Tibial nerve (tissue), 4 donors: ENCODE results near the gene AMPD3. TPM values are rescaled to one million over a fixed set of nuclear protein-coding genes. Genes with fewer than 3 reads are reported as not detected.
A peak's percentile ranks its signal among the peaks of the same experiment; 100 is the strongest.

Experiments used
- DNase-seq, 2 donors: peaks; one replicate each; pipeline ENCODE4 v3.0.0-alpha.2; 2019; ENCODE audit warnings: low spot score in 2 of 2
- H3K27ac ChIP-seq, 4 donors: fragments of 200-600 bp; sonication (generic) in 3 of 4; one replicate each; pipeline ENCODE4 v1.5.1; 2017 to 2019; ENCODE audit warnings: mild to moderate bottlenecking in 1 of 4
- H3K27me3 ChIP-seq, 2 donors: fragments of 200-600 bp; sonication (generic) in 1 of 2; one replicate each; pipeline versions ENCODE4 v1.5.1 to v1.6.0; 2017 to 2019
- H3K36me3 ChIP-seq, 3 donors: fragments of 200-600 bp; sonication (generic); one replicate each; pipeline ENCODE4 v1.5.1; 2018 to 2019
- H3K4me1 ChIP-seq, 4 donors: fragments of 200-600 bp; sonication (generic) in 3 of 4; one replicate each; pipeline ENCODE4 v1.5.1; 2017 to 2019
- H3K4me3 ChIP-seq, 4 donors: fragments of 200-600 bp; sonication (generic) in 3 of 4; one replicate each; pipeline ENCODE4 v1.5.1; 2017 to 2019; ENCODE audit warnings: mild to moderate bottlenecking in 1 of 4, moderate library complexity in 1 of 4
- H3K9me3 ChIP-seq, 4 donors: fragments of 200-600 bp; sonication (generic) in 3 of 4; one replicate each; pipeline ENCODE4 v1.5.1; 2017 to 2019
- EP300 ChIP-seq, 2 donors: sonication (generic); formaldehyde crosslinking; IDR thresholded peaks; one replicate each; pipeline ENCODE4 v1.6.1; 2017; ENCODE audit warnings: antibody characterized with exemption in 2 of 2, mild to moderate bottlenecking in 1 of 2
- POLR2A ChIP-seq, 2 donors: fragments of 450-650 bp; IDR thresholded peaks; one replicate each; pipeline ENCODE4 v1.6.1; 2017; ENCODE audit warnings: antibody characterized with exemption in 2 of 2, mild to moderate bottlenecking in 2 of 2, moderate library complexity in 2 of 2
- WGBS, 2 donors: methylation state at CpG; one replicate each; pipeline ENCODE4 v1.1.5; 2018; 5-methylcytosine and 5-hydroxymethylcytosine counted together
- total RNA-seq, 4 donors: library from RNA; depleted of rRNA; stranded (reverse); fragments of >200 nt; gene quantifications; one replicate each; pipeline ENCODE4 v1.1.0, GENCODE V29; 2016
- TF ChIP-seq, protein P1 (sequence below), 5 experiments: fragments of 200-600 bp in 3 of 5; fragments of 450-650 bp in 2 of 5; sonication (generic) in 3 of 5; IDR thresholded peaks; one replicate each; pipeline ENCODE4 v1.5.1; 2016 to 2019; ENCODE audit warnings: antibody characterized with exemption in 5 of 5, mild to moderate bottlenecking in 3 of 5, moderate library complexity in 2 of 5

Gene AMPD3
- total RNA-seq, 4 donors from 2014 or later, result 1.0 to 8.7 (median 3.7) TPM

GRCh38 chr11:10409207-10409661 is 45.8 kb upstream of the AMPD3 start:
- DNase-seq, result no peak
- Histone ChIP-seq H3K9me3 (no peaks in the 10 kb centered on the region), H3K4me1 (peaks cover 0 to 26% (median 3%) of the 10 kb centered on the region in 4 donors), H3K36me3 (no peaks in the 10 kb centered on the region), H3K27ac (no peak overlapping the region), H3K27me3 (no peaks in the 10 kb centered on the region), H3K4me3 (no peak overlapping the region)
- TF ChIP-seq POLR2A (IDR thresholded peaks at IDR 0.05), result no peak
- 59 to 70% methylated on average over 3 of the region's 3 CpGs for WGBS, 2 donors

- no peaks in the 10 kb centered on the region for H3K27me3 ChIP-seq
- no peak for DNase-seq
- TF ChIP-seq EP300 (IDR thresholded peaks at IDR 0.05), result no peak
- TF ChIP-seq POLR2A (IDR thresholded peaks at IDR 0.05), result no peak
- TF ChIP-seq, protein P1, sequence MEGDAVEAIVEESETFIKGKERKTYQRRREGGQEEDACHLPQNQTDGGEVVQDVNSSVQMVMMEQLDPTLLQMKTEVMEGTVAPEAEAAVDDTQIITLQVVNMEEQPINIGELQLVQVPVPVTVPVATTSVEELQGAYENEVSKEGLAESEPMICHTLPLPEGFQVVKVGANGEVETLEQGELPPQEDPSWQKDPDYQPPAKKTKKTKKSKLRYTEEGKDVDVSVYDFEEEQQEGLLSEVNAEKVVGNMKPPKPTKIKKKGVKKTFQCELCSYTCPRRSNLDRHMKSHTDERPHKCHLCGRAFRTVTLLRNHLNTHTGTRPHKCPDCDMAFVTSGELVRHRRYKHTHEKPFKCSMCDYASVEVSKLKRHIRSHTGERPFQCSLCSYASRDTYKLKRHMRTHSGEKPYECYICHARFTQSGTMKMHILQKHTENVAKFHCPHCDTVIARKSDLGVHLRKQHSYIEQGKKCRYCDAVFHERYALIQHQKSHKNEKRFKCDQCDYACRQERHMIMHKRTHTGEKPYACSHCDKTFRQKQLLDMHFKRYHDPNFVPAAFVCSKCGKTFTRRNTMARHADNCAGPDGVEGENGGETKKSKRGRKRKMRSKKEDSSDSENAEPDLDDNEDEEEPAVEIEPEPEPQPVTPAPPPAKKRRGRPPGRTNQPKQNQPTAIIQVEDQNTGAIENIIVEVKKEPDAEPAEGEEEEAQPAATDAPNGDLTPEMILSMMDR (IDR thresholded peaks at IDR 0.05), result no peak
- H3K4me1 ChIP-seq, result peaks cover 0 to 29% (median 3%) of the 10 kb centered on the region in 4 donors
- no peaks in the 10 kb centered on the region for H3K9me3 ChIP-seq
- no peaks in the 10 kb centered on the region for H3K36me3 ChIP-seq
- 91 to 93% methylated on average over 8 of the region's 8 CpGs for WGBS, 2 donors
- no peak overlapping the region for H3K4me3 ChIP-seq
- no peak overlapping the region for H3K27ac ChIP-seq
Observed at GRCh38 chr11:10410106-10410843, 44.8 kb upstream of the AMPD3 start.

DNA sequence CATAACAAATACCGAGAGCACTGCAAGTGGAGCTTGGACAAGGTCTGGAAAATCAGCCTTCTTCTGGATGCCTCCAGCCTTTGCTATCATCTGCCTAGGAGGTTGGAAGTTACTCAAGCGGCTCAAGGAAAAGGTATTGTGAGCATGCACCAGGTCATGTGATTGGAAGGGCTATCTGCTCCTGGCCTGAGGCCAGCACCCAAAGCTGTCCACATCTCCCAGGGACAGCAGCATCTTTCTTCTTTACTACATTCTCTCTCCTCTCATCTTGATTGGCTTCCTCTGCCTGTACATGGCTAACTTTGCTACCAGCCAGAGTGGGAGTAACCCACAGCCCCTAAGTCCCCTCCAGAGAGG is 44.2 kb upstream of the AMPD3 start:
- WGBS, 2 donors, result 73 to 95% methylated on average over 2 of the region's 2 CpGs
- Histone ChIP-seq H3K36me3 (no peaks in the 10 kb centered on the region), H3K4me1 (peaks cover 0 to 28% (median 3%) of the 10 kb centered on the region in 4 donors), H3K27me3 (no peaks in the 10 kb centered on the region), H3K27ac (no peak overlapping the region), H3K4me3 (no peak overlapping the region), H3K9me3 (no peaks in the 10 kb centered on the region)
- DNase-seq, result no peak
- TF ChIP-seq, protein P1 (IDR thresholded peaks at IDR 0.05), result no peak
- TF ChIP-seq POLR2A (IDR thresholded peaks at IDR 0.05) (no peak), EP300 (IDR thresholded peaks at IDR 0.05) (no peak)

DNA sequence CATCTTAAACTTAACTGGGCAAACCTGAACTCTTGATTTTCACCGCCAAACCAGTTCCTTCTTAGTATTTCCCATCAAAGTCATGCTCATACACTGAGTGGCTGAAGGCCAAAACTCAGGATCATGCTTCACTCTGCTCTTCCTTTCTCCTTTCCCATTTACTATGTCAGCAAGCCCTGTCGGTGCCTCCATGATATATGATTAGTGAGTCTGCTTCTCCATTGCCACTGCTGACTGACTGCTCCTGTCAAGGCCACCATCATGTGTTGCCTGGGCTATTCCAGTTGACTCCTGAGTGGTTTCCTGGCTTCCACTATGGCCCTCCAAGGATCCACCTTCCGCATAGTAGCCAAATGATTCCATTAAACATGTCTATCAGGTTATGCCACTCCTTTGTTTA is 42.8 kb upstream of the AMPD3 start:
- Histone ChIP-seq H3K36me3 (no peaks in the 10 kb centered on the region), H3K9me3 (no peaks in the 10 kb centered on the region), H3K4me3 (no peak overlapping the region), H3K4me1 (peaks cover 0 to 14% (median 0%) of the 10 kb centered on the region in 4 donors), H3K27ac (no peak overlapping the region), H3K27me3 (no peaks in the 10 kb centered on the region)
- WGBS, 2 donors, result 91% methylated on average over 3 of the region's 3 CpGs
- no peak for DNase-seq
- TF ChIP-seq, protein P1 (IDR thresholded peaks at IDR 0.05), result no peak

- Histone ChIP-seq H3K27me3 (no peaks in the 10 kb centered on the region), H3K27ac (peak overlapping the region in 1 of 4 donors; percentile 15), H3K36me3 (no peaks in the 10 kb centered on the region), H3K9me3 (no peaks in the 10 kb centered on the region), H3K4me3 (no peak overlapping the region), H3K4me1 (peaks cover 0 to 13% (median 0%) of the 10 kb centered on the region in 4 donors)
- TF ChIP-seq, protein P1 (IDR thresholded peaks at IDR 0.05), result peak in 1 of 5 experiments; percentile 23
- no peak for TF ChIP-seq POLR2A (IDR thresholded peaks at IDR 0.05)
- WGBS, 2 donors, result 58 to 59% methylated on average over 6 of the region's 6 CpGs
- DNase-seq, result no peak
Observed at GRCh38 chr11:10413268-10413667, 41.8 kb upstream of the AMPD3 start.
